Measurements from ENCODE around the gene CDH22.

Gene CDH22

GRCh38 chr20:46305331-46305972 is 2.8 kb downstream of the CDH22 start:
- TF ChIP-seq TAF1 (IDR thresholded peaks at IDR 0.05; ENCODE audit: low read depth): no peak
- TF ChIP-seq CREB1 (IDR thresholded peaks at IDR 0.05; ENCODE audit: low read depth): no peak
- no peak for TF ChIP-seq ZBTB7A (IDR thresholded peaks at IDR 0.05; ENCODE audit: low read depth)
- no peak for TF ChIP-seq YY1 (IDR thresholded peaks at IDR 0.05; ENCODE audit: low read depth)
- no peak for TF ChIP-seq TCF12 (IDR thresholded peaks at IDR 0.05; ENCODE audit: low read depth)
- no peak for TF ChIP-seq EP300 (IDR thresholded peaks at IDR 0.05; ENCODE audit: borderline replicate concordance)
- TF ChIP-seq TEAD4 (IDR thresholded peaks at IDR 0.05): no peak
- TF ChIP-seq CEBPB (IDR thresholded peaks at IDR 0.05): no peak
- TF ChIP-seq USF1 (IDR thresholded peaks at IDR 0.05): no peak
- no peak for TF ChIP-seq NFIC (IDR thresholded peaks at IDR 0.05)
- no peak for TF ChIP-seq REST (IDR thresholded peaks at IDR 0.05; ENCODE audit: low read depth)
- no peak for TF ChIP-seq FOXM1 (IDR thresholded peaks at IDR 0.05; ENCODE audit: borderline replicate concordance, low read depth)
- TF ChIP-seq EGR1 (IDR thresholded peaks at IDR 0.05): no peak
- TF ChIP-seq MAX (IDR thresholded peaks at IDR 0.05): no peak
- no peak for TF ChIP-seq RAD21 (IDR thresholded peaks at IDR 0.05; ENCODE audit: low read depth)

- no peak for TF ChIP-seq ZBTB7A (IDR thresholded peaks at IDR 0.05; ENCODE audit: low read depth)
- TF ChIP-seq CREB1 (IDR thresholded peaks at IDR 0.05; ENCODE audit: low read depth): no peak
- no peak for TF ChIP-seq TAF1 (IDR thresholded peaks at IDR 0.05; ENCODE audit: low read depth)
- no peak for TF ChIP-seq RAD21 (IDR thresholded peaks at IDR 0.05; ENCODE audit: low read depth)
- no peak for TF ChIP-seq NFIC (IDR thresholded peaks at IDR 0.05)
- TF ChIP-seq TEAD4 (IDR thresholded peaks at IDR 0.05): no peak
- TF ChIP-seq CEBPB (IDR thresholded peaks at IDR 0.05): no peak
- TF ChIP-seq FOXM1 (IDR thresholded peaks at IDR 0.05; ENCODE audit: borderline replicate concordance, low read depth): no peak
- TF ChIP-seq EGR1 (IDR thresholded peaks at IDR 0.05): no peak
- no peak for TF ChIP-seq EP300 (IDR thresholded peaks at IDR 0.05; ENCODE audit: borderline replicate concordance)
- TF ChIP-seq MAX (IDR thresholded peaks at IDR 0.05): no peak
- TF ChIP-seq TCF12 (IDR thresholded peaks at IDR 0.05; ENCODE audit: low read depth): no peak
- no peak for TF ChIP-seq YY1 (IDR thresholded peaks at IDR 0.05; ENCODE audit: low read depth)
- TF ChIP-seq USF1 (IDR thresholded peaks at IDR 0.05): no peak
- TF ChIP-seq REST (IDR thresholded peaks at IDR 0.05; ENCODE audit: low read depth): no peak
Measured at GRCh38 chr20:46304852-46305251, 3.4 kb downstream of the CDH22 start.

GRCh38 chr20:46304361-46304760 is 3.9 kb downstream of the CDH22 start:
- no peak for TF ChIP-seq REST (IDR thresholded peaks at IDR 0.05; ENCODE audit: low read depth)
- no peak for TF ChIP-seq RAD21 (IDR thresholded peaks at IDR 0.05; ENCODE audit: low read depth)
- no peak for TF ChIP-seq EP300 (IDR thresholded peaks at IDR 0.05; ENCODE audit: borderline replicate concordance)
- no peak for TF ChIP-seq EGR1 (IDR thresholded peaks at IDR 0.05)
- TF ChIP-seq TCF12 (IDR thresholded peaks at IDR 0.05; ENCODE audit: low read depth): no peak
- TF ChIP-seq ZBTB7A (IDR thresholded peaks at IDR 0.05; ENCODE audit: low read depth): no peak
- no peak for TF ChIP-seq MAX (IDR thresholded peaks at IDR 0.05)
- no peak for TF ChIP-seq TEAD4 (IDR thresholded peaks at IDR 0.05)
- no peak for TF ChIP-seq FOXM1 (IDR thresholded peaks at IDR 0.05; ENCODE audit: borderline replicate concordance, low read depth)
- TF ChIP-seq TAF1 (IDR thresholded peaks at IDR 0.05; ENCODE audit: low read depth): no peak
- TF ChIP-seq NFIC (IDR thresholded peaks at IDR 0.05): no peak
- no peak for TF ChIP-seq YY1 (IDR thresholded peaks at IDR 0.05; ENCODE audit: low read depth)
- TF ChIP-seq CREB1 (IDR thresholded peaks at IDR 0.05; ENCODE audit: low read depth): no peak
- TF ChIP-seq USF1 (IDR thresholded peaks at IDR 0.05): no peak
- no peak for TF ChIP-seq CEBPB (IDR thresholded peaks at IDR 0.05)
